ENCODE data around the gene PKMYT1. TPM values are rescaled to one million over a fixed set of nuclear protein-coding genes. Genes with fewer than 3 reads are reported as not detected.

PKMYT1 gene
- polyA plus RNA-seq, 1 of the 3 experiments (the other 2 are of a cell fraction) = 8.5 TPM

DNA sequence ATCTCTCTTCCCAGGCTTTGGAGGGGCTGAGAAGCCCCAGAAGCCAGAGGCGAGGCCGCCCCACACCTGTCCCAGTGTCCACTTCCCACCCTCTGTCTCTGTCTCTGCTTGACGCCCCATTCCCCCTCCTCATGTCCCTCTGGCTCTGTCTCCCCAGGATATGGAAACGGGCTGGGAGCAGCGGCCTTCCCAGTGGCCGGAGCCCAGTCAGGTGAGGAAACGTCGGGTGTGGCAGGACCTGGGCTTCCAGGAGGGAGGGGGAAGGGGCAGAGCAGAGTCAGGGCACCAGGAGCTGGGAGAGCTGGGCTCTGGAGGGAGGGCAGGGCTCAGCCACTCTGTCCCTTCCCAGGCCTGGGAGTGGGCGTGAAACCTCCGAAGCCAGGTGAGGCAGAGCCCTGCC lies 10.6 kb upstream of the PKMYT1 start (continued):
- TF ChIP-seq FOSL2 (IDR thresholded peaks at IDR 0.05; ENCODE audit: borderline replicate concordance, low read depth) (no peak), NFIC (IDR thresholded peaks at IDR 0.05; ENCODE audit: borderline replicate concordance) (no peak)

DNA sequence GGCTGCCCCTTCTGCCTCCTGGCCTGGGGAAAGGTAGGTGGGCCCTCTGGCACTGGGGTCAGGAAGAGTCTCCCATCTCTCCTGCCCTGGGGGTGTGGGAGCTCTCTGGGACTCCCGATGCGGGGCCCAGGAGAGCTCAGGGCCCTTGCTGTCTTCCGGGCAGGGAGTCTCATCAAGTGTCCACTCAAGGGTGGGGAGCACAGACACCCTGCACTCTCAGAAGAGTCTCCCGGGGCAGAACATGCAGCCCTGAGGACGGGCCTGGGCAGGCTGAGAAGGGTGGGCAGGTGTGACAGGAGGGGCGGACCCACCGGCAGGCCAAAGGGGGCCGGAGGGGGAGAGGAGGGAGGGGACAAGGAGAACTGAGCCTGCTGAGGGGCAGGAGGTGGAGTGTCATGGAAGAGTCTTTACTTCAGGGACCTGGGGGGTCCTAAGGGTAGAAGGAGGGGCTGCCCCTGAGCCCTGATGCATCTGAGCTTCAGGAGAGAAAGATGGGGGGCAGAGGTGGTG lies 8.4 kb upstream of the PKMYT1 start:
- Histone ChIP-seq H3K4me1 (ENCODE audit: control insufficient read depth in 1 of 2, insufficient read depth in 2 of 2, low read depth in 1 of 2, low read length in 1 of 2) (peaks cover 0 to 14% of the 10 kb centered on the region in 2 experiments; a peak in 1 of 4 replicates), H3K9me2 (no peaks in the 10 kb centered on the region), H3K79me2 (ENCODE audit: insufficient read depth) (no peaks in the 10 kb centered on the region), H3K36me3 (replicated peaks in 1 of 2; ENCODE audit: control insufficient read depth in 1 of 2, insufficient read depth in 2 of 2, low read length in 1 of 2) (no peaks in the 10 kb centered on the region), H3F3A (replicated peaks; ENCODE audit: insufficient read depth) (no peaks in the 10 kb centered on the region), H2AFZ (ENCODE audit: low read depth) (no peak overlapping the region), H3K9ac (no peak overlapping the region), H3K4me3 (ENCODE audit: low read depth in 2 of 2, low read length in 1 of 2) (no peak overlapping the region), H3K27ac (ENCODE audit: low read depth in 2 of 2, low read length in 1 of 2) (no peak overlapping the region), H3K27me3 (ENCODE audit: insufficient read depth) (no peaks in the 10 kb centered on the region), H3K9me3 (no peaks in the 10 kb centered on the region), H3K4me2 (no peak overlapping the region), H4K20me1 (ENCODE audit: insufficient read depth) (no peaks in the 10 kb centered on the region)
- WGBS (ENCODE audit: low lambda C conversion rate) = 85% methylated on average over 5 of the region's 8 CpGs
- TF ChIP-seq RXRA (IDR thresholded peaks at IDR 0.05; ENCODE audit: borderline replicate concordance, low read depth) (no peak), GATA2 (CRISPR knock-in tag; IDR thresholded peaks at IDR 0.05) (no peak), FOXJ3 (CRISPR knock-in tag; IDR thresholded peaks at IDR 0.05) (no peak), RCOR1 (IDR thresholded peaks at IDR 0.05; ENCODE audit: low read length) (no peak), TAF1 (IDR thresholded peaks at IDR 0.05; ENCODE audit: borderline replicate concordance, low read depth, low read length) (no peak), RFX5 (IDR thresholded peaks at IDR 0.05; ENCODE audit: low read length) (no peak), EP300 (IDR thresholded peaks at IDR 0.05; ENCODE audit: borderline replicate concordance in 1 of 2, low read depth in 1 of 2, low read length in 1 of 2) (no peak), POLR2AphosphoS5 (IDR thresholded peaks at IDR 0.05; ENCODE audit: low read depth, low read length) (no peak), RAD21 (IDR thresholded peaks at IDR 0.05; ENCODE audit: low read length) (no peak), CHD2 (IDR thresholded peaks at IDR 0.05; ENCODE audit: low read length, partially characterized antibody) (no peak), SMC3 (IDR thresholded peaks at IDR 0.05; ENCODE audit: low read depth, low read length) (no peak), EZH2phosphoT487 (IDR thresholded peaks at IDR 0.05; ENCODE audit: borderline replicate concordance, low read depth) (no peak)
- TF ChIP-seq, protein P1, sequence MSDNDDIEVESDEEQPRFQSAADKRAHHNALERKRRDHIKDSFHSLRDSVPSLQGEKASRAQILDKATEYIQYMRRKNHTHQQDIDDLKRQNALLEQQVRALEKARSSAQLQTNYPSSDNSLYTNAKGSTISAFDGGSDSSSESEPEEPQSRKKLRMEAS (IDR thresholded peaks at IDR 0.05; ENCODE audit: low read depth) = no peak
- TF ChIP-seq, protein P2, sequence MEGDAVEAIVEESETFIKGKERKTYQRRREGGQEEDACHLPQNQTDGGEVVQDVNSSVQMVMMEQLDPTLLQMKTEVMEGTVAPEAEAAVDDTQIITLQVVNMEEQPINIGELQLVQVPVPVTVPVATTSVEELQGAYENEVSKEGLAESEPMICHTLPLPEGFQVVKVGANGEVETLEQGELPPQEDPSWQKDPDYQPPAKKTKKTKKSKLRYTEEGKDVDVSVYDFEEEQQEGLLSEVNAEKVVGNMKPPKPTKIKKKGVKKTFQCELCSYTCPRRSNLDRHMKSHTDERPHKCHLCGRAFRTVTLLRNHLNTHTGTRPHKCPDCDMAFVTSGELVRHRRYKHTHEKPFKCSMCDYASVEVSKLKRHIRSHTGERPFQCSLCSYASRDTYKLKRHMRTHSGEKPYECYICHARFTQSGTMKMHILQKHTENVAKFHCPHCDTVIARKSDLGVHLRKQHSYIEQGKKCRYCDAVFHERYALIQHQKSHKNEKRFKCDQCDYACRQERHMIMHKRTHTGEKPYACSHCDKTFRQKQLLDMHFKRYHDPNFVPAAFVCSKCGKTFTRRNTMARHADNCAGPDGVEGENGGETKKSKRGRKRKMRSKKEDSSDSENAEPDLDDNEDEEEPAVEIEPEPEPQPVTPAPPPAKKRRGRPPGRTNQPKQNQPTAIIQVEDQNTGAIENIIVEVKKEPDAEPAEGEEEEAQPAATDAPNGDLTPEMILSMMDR (IDR thresholded peaks at IDR 0.05) = no peak
- TF ChIP-seq, protein P3, sequence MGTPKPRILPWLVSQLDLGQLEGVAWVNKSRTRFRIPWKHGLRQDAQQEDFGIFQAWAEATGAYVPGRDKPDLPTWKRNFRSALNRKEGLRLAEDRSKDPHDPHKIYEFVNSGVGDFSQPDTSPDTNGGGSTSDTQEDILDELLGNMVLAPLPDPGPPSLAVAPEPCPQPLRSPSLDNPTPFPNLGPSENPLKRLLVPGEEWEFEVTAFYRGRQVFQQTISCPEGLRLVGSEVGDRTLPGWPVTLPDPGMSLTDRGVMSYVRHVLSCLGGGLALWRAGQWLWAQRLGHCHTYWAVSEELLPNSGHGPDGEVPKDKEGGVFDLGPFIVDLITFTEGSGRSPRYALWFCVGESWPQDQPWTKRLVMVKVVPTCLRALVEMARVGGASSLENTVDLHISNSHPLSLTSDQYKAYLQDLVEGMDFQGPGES (IDR thresholded peaks at IDR 0.05; ENCODE audit: low read depth, low read length) = no peak
- ChIA-PET CTCF (interaction anchor here (1.3 to 2.8 kb wide), 3 partner anchors 25 to 39 kb away, joined by 4 to 8 read pairs (median 4); partner anchors contain the start of gene KREMEN2), POLR2A (no interaction called here)
- DNase-seq = no peak

All from SK-N-SH (cell line).